Measurements from ENCODE around the gene ZNF490.

ZNF490 gene

DNA sequence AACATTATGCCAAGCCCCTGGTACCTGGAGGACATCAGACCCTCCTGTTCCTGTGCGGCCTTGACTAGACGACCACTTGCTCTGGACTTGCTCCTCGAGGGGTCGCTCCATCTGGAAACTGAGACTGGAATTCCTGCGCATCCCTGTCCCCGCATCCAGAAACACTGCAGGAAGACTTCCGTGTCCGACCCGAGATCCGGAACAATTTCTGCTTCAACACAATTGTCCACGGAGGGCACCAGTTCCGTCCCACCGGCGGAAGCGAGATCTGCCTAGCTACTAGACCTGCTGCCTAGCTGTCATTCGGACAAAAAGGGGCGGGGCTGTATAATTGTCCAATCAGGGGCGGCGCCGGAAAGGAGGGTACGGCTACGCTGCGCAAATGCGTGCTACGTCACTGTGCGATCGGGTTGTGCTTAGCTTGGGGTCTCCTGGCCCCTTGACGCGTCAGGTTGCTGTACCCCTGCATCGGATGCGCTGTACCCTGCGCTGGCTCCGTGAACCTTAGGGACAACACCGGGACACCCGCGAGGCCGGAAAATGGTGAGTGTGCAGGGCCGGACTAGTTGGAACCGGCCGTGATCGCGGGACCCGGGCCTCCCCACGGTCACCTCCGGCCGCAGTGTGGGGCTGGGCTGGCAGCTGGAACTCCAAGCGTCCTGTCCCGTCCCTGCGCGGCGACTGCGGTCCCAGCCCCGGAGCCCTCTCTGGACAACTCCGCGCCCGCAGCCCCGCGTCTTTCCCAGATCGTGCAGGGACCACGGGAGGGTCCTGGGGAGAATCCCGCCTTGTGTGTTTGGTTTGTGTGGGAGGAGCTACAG is at the start of gene ZNF490, which contains the start of gene ZNF791:
Gene ZNF490 (minus strand): TSS at position 274 of the 821 bp plus-strand sequence. CDS start 133 bp downstream, at position 141.
Gene ZNF791 (plus strand): TSS at position 381 of the 821 bp plus-strand sequence. CDS start 160 bp downstream, at position 541.
- TF ChIP-seq ZFX (IDR thresholded peaks at IDR 0.05) = peak; percentile 65; the same call in 1 of the 2 replicates
- TF ChIP-seq, protein P1, sequence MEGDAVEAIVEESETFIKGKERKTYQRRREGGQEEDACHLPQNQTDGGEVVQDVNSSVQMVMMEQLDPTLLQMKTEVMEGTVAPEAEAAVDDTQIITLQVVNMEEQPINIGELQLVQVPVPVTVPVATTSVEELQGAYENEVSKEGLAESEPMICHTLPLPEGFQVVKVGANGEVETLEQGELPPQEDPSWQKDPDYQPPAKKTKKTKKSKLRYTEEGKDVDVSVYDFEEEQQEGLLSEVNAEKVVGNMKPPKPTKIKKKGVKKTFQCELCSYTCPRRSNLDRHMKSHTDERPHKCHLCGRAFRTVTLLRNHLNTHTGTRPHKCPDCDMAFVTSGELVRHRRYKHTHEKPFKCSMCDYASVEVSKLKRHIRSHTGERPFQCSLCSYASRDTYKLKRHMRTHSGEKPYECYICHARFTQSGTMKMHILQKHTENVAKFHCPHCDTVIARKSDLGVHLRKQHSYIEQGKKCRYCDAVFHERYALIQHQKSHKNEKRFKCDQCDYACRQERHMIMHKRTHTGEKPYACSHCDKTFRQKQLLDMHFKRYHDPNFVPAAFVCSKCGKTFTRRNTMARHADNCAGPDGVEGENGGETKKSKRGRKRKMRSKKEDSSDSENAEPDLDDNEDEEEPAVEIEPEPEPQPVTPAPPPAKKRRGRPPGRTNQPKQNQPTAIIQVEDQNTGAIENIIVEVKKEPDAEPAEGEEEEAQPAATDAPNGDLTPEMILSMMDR (conservative IDR thresholded peaks at IDR 0.05) = no peak
- peak within 1 kb of the TSS; percentile 91 for H3K27ac ChIP-seq

DNA sequence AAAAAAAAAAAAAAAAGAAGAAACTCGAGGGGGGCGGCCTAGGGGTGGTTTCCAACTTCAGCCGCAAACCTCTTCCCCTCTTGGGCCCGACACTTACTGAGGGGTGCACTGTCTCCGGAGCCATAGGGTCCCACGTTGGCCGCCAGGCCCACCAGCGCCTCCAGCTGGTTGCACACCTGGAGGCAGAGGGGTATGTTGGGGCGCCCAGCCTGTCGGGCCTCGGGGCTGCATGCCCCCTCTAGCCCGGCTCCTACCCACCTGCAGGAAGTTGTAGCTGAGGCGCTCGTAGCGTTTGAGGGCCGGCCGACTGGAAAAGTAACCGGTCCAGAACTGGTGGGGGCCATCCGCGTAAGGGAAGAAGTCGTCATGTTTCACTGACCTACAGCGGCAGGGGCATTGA is 47.4 kb upstream of the ZNF490 start:
- no peak for TF ChIP-seq ZFX (IDR thresholded peaks at IDR 0.05)
- TF ChIP-seq, protein P1 (conservative IDR thresholded peaks at IDR 0.05) = no peak
- no peak overlapping the region for H3K27ac ChIP-seq

DNA sequence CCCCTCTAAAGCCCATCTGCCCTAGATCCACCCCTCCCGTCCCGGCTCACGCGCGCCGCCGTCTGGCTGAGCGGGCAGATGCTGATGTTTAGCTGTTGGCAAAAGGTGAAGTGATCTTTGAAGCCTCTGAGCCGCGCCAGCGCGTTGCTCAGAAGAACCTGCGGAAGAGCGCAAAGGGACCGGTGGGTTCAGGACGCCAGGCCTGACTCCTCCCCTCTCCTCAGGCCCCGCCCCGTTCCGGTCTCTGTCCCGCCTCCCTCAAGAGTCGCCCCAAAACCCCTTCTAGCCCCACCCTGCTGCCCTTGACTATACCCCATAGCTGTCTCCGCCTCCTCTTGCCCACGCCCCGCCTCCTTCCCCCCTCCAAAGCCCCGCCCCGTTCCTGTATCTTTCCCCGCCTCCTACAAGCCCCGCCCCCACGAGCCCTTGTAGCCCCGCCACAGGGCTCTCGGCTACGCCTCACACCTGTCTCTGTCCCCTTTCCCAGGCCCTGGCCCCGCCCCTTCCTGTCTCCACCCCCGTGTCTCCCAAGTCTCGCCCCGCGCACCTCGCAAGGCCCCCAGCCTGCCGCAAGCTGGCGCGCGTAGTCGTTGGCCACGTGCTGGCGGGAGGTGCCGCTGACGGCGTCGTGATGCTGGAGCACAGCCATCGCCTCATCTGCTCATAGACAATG is 46.4 kb upstream of the ZNF490 start:
- TF ChIP-seq ZFX (IDR thresholded peaks at IDR 0.05) = no peak
- TF ChIP-seq, protein P1 (conservative IDR thresholded peaks at IDR 0.05) = no peak
- no peak overlapping the region for H3K27ac ChIP-seq

DNA sequence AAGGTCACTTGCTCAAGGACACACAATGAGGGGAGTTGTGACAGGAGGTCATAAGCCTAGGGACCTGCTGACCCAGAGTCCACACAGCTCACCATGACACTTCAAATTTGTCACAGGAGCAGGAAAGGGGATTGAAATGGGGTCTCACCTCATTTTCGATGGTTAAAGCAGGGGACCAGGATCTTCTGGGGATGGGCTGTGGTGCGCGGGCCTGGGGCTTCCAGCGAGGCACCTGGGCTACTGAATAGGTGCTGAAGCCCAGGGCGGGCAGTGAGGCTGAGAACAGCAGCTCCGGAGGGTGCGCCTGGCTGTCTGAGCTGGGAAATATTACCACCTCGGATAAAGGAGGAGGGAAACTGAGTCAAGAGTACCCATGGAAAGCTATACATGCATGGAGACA is 44.9 kb upstream of the ZNF490 start:
- TF ChIP-seq ZFX (IDR thresholded peaks at IDR 0.05) = no peak
- TF ChIP-seq, protein P1 (conservative IDR thresholded peaks at IDR 0.05) = no peak
- H3K27ac ChIP-seq = no peak overlapping the region

DNA sequence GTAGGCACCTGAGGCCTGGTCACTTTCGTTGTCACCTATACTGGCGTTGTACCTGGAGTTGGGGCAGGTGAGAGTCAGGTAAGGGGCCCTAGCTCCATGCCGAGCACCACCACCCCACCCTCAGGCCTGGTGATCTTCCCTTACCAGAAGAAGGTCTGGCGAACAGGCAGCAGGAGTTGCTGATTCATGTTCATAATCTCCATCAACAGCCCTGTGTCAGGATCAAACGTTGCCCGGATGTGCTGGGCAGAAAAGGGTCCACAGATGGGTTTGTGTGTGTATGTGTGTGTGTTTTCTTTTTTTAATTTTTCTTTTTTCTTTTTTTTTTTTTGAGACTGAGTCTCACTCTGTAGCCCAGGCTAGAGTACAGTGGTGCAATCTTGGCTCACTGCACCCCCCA is 41.6 kb upstream of the ZNF490 start:
- no peak overlapping the region for H3K27ac ChIP-seq
- TF ChIP-seq, protein P1 (conservative IDR thresholded peaks at IDR 0.05) = no peak
- no peak for TF ChIP-seq ZFX (IDR thresholded peaks at IDR 0.05)

DNA sequence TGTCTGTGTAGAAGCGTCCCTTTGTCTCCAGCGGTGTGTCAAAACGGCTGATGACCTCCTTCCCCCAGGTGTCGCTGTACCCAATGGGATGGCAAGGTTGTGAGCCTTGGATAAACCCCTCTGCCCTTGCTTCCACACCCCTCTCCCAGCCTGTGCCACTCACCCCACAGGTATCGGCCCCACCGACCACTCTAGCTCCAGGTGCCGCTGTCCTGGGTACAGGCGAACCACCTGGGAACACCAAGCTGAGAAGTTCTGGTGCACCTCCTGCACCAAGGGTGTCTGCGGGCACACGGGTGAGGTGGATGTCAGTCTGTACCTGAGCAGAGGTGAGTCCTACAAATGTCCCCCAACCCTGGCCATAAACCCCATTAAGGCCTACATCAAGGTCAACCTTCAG is 39.3 kb upstream of the ZNF490 start:
- TF ChIP-seq, protein P1 (conservative IDR thresholded peaks at IDR 0.05) = no peak
- no peak for TF ChIP-seq ZFX (IDR thresholded peaks at IDR 0.05)

DNA sequence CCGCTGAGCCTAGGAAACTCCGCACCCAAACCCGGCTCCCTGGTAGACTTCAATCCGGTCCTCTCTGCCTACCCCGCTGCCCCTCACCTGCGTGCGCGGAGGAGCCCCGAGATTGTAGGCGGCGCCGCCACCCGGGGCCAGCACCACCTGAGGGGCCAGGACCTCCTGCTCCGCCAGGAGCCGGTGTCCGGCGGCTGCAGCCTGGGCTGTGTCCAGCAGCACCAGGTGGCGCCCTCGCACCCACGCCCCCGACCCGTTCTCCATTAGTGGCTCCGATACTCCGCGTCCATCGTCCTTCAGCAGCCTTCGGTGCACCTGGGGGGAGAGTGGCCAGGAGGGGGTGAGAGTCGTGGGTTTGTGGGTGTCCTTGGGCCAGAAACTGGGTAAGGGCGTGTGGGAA is 37.5 kb upstream of the ZNF490 start:
- TF ChIP-seq, protein P1 (conservative IDR thresholded peaks at IDR 0.05) = no peak
- TF ChIP-seq ZFX (IDR thresholded peaks at IDR 0.05) = no peak
- H3K27ac ChIP-seq = no peak overlapping the region

More for the DNA sequence above, 39.3 kb upstream of the ZNF490 start:
- H3K27ac ChIP-seq = no peak overlapping the region

All from C4-2B (cell line).